ENCODE results near the gene BBS9.

Gene BBS9

DNA sequence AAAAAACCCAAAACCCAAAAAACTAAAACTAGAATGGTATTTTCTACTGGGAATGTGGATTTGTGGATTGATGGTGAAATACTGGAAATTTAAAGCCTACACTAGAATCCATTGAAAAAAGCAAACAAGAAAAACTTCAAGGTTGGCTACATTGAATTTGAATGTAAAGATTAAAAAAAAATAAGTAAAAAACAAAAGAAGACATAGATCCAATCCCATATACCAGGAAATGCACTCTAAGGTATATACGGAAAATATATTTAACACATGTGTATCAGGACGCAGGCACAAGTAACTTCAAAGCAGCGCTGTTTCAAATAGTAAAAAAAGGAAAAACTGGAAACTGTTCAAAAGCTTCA is 754 bp upstream of the BBS9 start:
- no peak for DNase-seq

DNA sequence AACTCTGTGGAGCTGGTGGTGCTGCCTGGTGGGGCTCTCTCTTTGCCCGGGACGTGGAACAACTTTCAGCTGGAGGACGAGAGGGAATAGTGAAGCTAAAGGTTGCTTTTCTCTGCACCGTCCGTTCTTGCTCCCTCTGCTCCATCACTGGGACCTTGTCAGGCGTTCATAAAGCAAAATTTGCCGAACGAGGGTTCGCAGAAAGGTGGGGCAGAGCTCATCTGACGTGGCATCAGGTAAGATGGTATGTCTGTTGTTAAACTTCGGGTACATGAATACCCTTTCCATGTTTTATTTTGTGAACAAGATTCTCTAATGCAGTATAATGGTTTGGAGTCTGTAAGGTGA is 416 bp downstream of the BBS9 start:
- no peak for DNase-seq

DNA sequence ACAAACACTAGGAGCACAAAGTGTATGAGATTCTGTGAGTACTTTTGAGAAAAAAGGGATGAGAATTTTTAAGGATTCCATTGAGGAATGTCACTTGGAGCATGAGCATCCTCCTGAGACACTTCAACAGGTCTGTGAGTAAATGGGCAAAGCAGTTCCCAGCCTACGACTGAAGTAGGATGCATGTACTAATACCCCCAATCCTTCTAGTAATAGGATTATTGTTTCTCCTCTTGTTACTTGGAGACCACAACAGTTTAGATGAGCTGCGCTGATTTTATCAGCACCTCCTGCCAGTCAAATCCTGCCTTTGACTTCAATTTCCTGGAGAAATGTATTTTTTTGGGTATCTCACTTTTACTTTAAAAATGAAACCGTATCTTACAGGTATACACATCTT is 820 bp downstream of the BBS9 start:
- no peak for DNase-seq

DNA sequence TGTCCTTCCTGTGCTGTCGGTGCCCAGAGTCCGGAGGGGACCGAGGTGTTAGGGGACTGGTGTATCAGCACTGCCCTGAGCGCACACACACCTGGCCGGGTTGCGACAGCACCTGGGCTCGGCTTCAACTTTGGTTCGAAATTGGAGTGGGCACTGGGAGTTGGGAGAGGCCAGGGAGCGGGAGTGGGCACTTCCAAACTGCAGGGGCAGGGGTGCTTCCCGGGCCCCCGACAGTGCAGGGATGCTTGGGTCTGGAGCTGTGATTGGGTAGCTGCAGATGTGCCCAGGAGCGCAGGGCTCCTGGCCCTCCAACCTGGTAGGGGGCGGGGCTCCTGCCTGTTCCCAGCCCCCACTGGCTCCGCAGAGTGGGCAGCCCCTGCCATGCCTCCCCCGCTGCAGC is 7.7 kb downstream of the BBS9 start:
- DNase-seq, result no peak

DNA sequence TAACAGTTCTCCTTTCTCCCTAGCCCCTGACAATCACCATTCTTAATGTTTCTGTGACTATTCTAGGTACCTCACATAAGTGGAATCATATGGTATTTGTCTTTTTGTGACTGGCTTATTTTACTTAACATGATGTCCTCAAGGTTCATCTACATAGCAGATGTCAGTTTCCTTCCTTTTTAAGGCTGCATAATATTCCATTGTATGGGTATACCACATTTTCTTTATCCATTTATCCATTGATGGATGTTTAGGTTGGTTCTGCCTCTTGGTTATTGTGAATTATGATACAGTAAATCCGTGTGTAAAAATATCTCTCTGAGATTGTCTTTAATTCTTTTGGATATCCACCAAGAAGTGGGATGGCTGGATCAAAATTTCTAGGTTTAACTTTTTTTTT is 13.2 kb downstream of the BBS9 start:
- no peak for DNase-seq

- no peak for DNase-seq
These were observed 14.8 kb downstream of the BBS9 start for GRCh38 chr7:33143996-33144718.

DNA sequence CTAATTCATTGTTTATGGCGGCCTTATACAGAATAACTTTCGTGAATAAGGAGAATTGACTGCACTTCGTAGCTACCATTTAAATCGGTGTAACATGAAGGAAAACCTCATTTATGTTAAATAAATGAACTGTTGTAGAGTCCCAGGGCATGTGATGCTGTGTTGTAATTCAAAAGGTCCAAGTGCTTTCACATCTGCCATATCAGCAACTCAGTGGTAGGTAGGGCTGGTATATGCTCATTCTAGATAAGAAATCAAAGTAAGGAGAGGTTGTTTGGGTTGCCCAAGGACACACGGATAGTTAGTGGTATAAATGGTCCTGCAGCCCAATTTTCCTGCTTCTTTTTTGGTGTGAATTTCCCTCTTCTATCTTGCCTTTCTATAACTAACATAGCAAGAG is 15.8 kb downstream of the BBS9 start:
- DNase-seq, result no peak

DNA sequence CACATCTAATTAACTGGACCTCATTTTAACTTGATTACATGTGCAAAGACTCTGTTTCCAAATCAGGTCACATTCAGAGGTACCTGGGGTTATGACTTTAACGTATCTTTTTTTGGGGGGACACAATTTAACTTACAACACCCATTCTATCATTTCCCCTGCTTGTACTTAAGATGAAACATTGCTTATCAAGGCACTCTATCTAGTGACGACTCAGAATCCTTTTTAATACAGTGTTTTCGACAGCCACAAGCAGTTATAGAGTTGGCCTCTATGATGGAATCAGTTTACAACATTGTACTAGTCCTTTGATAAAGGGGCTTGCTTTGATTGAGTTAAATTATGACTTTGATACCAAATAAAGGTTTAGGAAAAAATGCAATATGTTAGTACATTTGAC is 22.7 kb downstream of the BBS9 start:
- DNase-seq, result no peak

- DNase-seq, result no peak
These were observed 26.4 kb downstream of the BBS9 start for GRCh38 chr7:33155811-33156210.

- DNase-seq, result no peak
These were observed 27.1 kb downstream of the BBS9 start for GRCh38 chr7:33156441-33156840.

GRCh38 chr7:33157311-33157710 is 27.9 kb downstream of the BBS9 start:
- no peak for DNase-seq

- no peak for DNase-seq
These were observed 28.4 kb downstream of the BBS9 start for GRCh38 chr7:33157781-33158180.

DNA sequence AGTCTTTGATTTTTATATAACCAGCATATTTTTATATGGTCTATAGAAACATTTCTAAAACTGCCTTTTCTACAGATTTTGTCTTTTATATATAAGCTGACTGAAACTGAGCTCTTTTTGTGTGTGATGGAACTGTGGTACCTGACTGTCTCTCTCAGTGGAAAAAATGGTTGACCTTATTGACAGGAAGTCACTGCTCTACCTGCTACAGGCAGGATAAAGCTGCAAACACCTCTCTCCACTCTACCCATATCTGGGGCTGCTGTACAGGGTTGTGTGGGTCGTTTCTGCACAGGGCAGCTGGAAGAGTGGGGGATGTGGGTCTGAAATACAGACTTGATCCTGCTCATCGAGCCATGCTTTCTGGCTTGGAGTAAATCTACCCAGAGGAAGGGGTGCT is 48.5 kb downstream of the BBS9 start:
- DNase-seq, result no peak

- DNase-seq, result no peak
These were observed 50.2 kb downstream of the BBS9 start for GRCh38 chr7:33179519-33179918.

GRCh38 chr7:33183504-33183903 is 54.1 kb downstream of the BBS9 start:
- no peak for DNase-seq

DNA sequence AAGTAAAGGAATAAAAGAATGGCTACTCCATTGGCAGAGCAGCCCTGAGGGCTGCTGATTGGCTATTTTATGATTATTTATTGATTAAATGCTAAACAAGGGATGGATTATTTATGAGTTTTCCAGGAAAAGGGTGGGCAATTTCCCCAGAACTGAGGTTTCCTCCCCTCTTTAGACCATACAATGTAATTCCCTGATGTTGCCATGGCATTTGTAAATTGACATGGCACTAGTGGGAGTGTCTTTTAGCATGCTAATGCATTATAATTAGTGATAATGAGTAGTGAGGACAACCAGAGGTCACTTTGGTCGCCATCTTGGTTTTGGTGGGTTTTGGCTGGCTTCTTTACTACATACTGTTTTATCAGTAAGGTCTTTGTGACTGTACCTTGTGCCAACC is 55.5 kb downstream of the BBS9 start:
- no peak for DNase-seq

GRCh38 chr7:33185786-33186185 is 56.4 kb downstream of the BBS9 start:
- DNase-seq, result no peak

DNA sequence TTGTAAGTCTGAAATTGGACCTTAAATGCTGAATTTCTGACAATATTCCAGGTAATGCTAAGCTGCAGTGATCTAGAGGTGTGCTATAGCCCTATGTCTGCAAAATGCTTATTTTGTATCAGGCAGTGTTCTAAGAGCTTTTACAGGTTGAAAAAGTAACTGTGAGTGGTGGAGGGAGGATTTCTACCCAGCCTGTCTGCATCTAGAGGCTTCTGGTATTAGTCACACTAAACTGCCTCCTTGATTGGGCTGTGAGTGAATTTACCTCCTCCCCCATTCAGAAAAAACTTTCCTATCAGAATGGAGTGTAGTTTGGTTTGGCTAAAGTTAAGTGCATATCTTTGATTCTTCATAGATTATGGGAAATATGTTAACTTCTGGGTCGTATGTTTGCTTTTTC is 56.8 kb downstream of the BBS9 start:
- no peak for DNase-seq

DNA sequence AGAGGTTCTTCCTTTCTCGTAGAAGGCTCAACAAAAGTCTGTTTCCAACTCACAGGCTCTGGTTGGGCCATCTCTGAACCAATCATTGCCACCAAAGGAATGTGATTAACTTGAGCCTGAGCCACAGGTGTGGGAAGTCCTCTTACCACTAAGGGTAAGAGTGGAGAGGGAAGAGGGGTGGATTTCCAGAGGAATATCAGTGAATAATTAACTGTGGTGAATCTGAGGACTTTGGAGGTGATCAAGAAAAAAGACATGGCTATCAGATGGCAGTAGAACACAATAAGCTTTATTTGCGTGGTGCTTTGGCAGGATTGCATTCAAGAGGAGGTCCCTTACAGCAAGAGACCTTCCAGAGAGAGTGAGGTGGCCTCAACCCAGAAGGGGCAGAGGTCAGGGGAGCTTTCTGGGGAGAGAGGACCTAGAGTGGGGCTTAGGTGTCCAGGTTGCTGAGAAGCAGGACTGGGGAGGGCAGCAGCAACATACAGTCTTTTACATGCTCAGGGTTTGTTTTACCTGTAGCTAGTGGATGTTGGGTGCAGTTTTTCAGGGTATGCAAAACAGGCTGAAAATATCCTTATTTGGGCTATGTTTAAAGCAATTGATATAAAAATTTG is 61.4 kb downstream of the BBS9 start:
- DNase-seq, result no peak

DNA sequence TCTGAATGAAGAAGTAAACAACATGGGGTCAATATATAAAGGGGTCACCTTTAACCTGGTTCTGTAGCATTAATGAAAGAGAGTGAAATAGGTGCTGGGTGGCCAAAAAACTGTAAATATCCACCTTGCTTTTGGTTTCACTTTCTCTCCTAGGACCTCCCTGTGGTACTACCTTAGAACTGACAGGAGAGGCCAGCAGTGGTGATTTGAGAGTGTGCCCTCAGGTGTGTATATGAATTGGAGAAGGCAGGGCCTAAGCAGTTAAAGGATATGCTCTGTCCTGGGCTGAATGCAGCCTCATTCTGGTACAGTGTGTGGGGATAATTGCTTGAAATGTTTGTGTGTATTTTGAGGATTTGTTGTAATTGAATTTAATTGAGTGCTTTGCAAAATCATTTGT is 62.0 kb downstream of the BBS9 start:
- no peak for DNase-seq

DNA sequence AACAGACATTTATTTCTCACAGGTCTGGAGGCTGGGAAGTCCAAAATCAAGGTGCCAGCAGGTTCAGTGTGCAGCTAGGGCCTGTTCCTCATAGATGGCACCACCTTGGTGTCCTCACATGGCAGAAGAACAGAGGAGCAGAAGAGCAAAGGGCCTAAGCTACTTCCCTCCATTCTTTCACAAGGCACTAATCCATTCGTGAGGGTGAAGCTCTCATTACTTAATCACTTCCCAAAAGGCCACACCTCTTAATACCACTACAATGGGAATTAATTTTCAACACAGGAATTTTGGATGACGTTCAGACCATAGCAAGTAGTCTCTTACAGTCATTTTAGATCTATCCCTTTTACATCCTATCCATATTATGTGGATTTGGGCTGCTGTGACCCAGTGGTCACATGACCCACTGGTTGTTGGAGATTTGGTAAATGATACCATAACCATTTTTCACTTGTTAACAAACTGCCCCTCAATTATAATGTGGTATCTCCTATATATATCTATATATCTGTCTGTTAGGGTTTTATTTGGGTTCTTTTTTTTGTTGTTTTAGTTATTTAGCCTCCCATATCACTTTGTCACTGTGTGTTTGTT is 63.4 kb downstream of the BBS9 start:
- DNase-seq, result no peak

DNA sequence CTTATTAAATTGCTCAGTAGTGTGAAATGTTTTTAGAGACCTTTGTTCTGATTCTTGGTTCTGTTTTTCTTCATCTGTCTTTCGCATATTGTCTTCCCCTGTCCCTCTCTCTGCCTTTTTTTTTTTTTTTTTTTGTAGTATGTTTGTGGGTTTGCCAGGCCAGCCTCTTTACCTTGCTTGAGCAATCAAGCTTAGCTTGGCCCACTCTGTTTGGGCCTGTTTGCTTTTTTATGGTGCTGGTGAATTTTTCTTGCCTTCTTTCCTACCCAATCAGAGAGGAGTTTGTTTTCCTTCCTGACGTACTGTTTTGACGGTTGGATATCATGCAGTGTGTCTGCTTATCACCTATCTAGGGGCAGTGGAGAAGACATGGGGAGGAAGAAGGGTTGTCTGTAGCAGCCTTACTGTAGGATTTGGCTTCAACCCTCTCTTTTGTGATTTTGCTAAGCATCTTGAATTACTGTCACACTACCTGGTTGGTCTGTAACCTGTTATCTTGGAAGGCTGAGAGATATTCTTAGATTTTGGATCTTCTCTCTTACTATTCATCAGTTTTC is 64.0 kb downstream of the BBS9 start:
- DNase-seq, result no peak

DNA sequence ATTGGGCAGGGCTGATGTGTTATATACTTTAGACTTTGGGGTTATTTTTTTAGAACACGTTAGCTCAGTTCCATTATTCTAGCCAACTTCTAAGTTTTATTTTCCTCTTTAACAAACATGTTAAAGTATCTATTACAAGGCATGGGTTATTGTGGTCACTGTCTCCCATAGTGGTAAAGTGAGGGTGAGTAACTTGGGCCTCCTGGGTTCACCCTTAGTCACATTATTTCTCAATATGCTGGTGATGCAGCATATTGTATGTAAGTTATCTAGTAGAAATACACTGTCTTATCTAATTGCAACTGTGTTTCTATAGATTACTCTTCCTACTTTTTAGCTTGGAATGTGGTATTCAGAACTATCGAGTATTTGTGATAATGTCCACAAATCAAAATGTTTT is 65.9 kb downstream of the BBS9 start:
- DNase-seq, result no peak

DNA sequence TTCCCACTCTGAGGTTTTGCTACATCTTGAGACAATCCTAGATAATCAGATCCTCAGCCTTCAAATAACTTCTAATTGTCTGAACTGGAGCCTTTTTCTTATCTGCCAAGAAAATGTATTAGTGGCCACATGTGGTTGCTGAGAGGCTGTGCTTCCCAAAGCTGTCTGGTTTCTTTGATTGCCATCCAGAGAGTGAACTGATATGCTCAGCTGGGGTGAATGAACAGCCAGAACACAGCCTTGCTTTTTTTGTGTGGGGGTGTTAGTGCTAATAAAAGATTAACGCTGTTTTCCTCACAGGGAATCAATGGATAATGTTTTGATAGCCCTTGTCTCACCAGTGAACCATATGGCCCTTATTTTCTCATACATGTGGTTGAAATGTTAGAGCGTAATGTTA is 66.9 kb downstream of the BBS9 start:
- no peak for DNase-seq

DNA sequence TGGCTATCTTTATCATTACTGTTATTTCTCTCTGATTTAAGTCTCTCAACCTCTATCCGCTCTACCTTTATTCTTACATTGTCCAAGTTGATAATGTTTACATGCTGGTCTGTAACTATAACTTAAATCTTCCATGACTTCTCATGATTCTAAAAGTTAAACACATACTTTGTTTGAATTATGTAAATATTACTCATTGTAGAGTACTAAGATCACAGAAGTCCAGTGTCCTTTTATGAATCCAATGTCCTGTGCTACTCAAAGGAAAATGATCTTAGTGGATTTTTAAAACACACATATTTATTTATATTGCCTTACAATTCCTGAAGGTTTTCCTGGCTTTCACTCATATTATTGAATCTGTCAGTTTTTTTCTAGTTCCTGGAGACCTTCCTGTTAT is 70.9 kb downstream of the BBS9 start:
- no peak for DNase-seq
